Fibroblast of skin of right quadriceps (primary cell): ENCODE data around the gene SNRPB2.
A peak's percentile ranks its signal among the peaks of the same experiment; 100 is the strongest.

Source experiments
- DNase-seq: peaks from one replicate; pipeline ENCODE4 v3.0.0-alpha.2; 2013

Gene SNRPB2

GRCh38 chr20:16729565-16730460 lies at the start of gene SNRPB2:
SNRPB2 (plus strand) TSS chr20:16730026; CDS start chr20:16731703, 1,677 bp downstream.
- DNase-seq = peak; percentile 95

- no peak for DNase-seq
Measured at GRCh38 chr20:16684416-16684815, 45.4 kb upstream of the SNRPB2 start.

GRCh38 chr20:16689906-16690305 lies 39.9 kb upstream of the SNRPB2 start:
- DNase-seq = no peak

GRCh38 chr20:16691381-16691780 lies 38.4 kb upstream of the SNRPB2 start:
- no peak for DNase-seq

- DNase-seq = no peak
Measured at GRCh38 chr20:16692009-16692408, 37.8 kb upstream of the SNRPB2 start.

GRCh38 chr20:16692442-16692841 lies 37.4 kb upstream of the SNRPB2 start:
- peak; percentile 5 for DNase-seq

GRCh38 chr20:16693278-16693677 lies 36.5 kb upstream of the SNRPB2 start:
- no peak for DNase-seq

GRCh38 chr20:16694161-16694560 lies 35.7 kb upstream of the SNRPB2 start:
- DNase-seq = no peak

- DNase-seq = no peak
Measured at GRCh38 chr20:16695628-16696027, 34.2 kb upstream of the SNRPB2 start.

GRCh38 chr20:16699293-16699692 lies 30.5 kb upstream of the SNRPB2 start:
- no peak for DNase-seq

GRCh38 chr20:16701296-16701695 lies 28.5 kb upstream of the SNRPB2 start:
- no peak for DNase-seq

- no peak for DNase-seq
Measured at GRCh38 chr20:16703570-16703969, 26.3 kb upstream of the SNRPB2 start.

GRCh38 chr20:16707674-16708073 lies 22.2 kb upstream of the SNRPB2 start:
- no peak for DNase-seq

- DNase-seq = no peak
Measured at GRCh38 chr20:16708602-16709001, 21.2 kb upstream of the SNRPB2 start.

GRCh38 chr20:16709017-16709416 lies 20.8 kb upstream of the SNRPB2 start:
- no peak for DNase-seq

- DNase-seq = no peak
Measured at GRCh38 chr20:16710781-16711180, 19.0 kb upstream of the SNRPB2 start.

GRCh38 chr20:16711661-16712258 lies 18.1 kb upstream of the SNRPB2 start:
- no peak for DNase-seq

GRCh38 chr20:16712511-16712947 lies 17.3 kb upstream of the SNRPB2 start:
- DNase-seq = no peak

- DNase-seq = no peak
Measured at GRCh38 chr20:16713066-16713465, 16.8 kb upstream of the SNRPB2 start.

- no peak for DNase-seq
Measured at GRCh38 chr20:16714242-16714641, 15.6 kb upstream of the SNRPB2 start.

GRCh38 chr20:16714751-16715150 lies 15.1 kb upstream of the SNRPB2 start:
- DNase-seq = no peak

GRCh38 chr20:16719421-16719820 lies 10.4 kb upstream of the SNRPB2 start:
- no peak for DNase-seq

- DNase-seq = no peak
Measured at GRCh38 chr20:16729080-16729479, 746 bp upstream of the SNRPB2 start.

- DNase-seq = no peak
Measured at GRCh38 chr20:16732506-16733152, 2.8 kb downstream of the SNRPB2 start.
